Activated CD8-positive, alpha-beta memory T cell treated with anti-CD3 and anti-CD28 coated beads for 48 hours (primary cell): ENCODE data around the gene ECPAS.
"Not testable (repeated sequence)": the region's sequence is repeated elsewhere in the genome, so short reads cannot be mapped to it uniquely, and the experiment has no call there.

Experiments
- DNase-seq, 3 experiments: peaks; one replicate each; pipeline ENCODE4 v3.0.0-alpha.2; 2020; ENCODE audit warnings: low read depth in 2 of 3, low spot score in 2 of 3

ECPAS gene

DNA sequence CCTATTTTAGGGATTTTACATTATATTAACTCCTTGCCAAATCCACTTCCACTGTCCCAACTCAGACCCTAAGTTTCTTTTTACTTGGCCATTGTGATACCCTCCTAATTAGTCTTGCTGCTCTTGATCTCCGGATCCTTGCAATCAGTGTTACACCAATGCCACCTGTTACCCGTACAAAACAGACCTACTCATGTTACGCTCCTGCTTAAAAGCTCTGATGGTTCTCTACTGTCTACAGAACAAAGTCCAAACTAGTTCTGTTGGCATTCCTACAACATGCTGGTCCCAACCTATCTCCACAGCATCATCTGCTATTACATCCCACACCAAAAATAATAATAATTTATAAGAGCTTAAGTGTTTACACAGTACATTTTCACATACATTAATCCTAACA is 9.8 kb downstream of the ECPAS start:
- no peak for DNase-seq

DNA sequence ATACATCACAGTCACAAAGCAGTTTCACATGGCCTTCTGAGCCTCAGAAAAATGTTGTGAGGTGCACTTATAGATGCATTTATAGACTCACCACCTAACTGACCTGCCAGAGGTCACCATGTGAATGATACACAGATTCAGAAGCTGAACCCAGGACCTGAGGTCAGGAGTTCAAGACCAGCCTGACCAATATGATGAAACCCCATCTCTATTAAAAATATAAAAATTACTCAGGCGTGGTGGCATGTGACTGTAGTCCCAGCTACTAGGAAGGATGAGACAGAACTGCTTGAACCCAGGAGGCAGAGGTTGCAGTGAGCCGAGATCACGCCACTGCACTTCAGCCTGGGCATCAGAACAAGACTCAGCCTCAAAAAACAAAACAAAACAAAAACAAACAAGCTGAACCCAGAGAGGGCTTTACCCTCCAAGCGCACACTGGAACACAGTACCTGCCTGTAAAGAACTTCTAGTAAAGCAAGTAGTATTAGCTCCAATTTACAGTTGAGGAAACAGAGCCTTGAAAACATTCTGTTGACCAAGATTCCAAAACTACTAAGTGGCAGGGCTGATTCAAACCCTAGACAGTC is 16.3 kb downstream of the ECPAS start:
- no peak for DNase-seq

DNA sequence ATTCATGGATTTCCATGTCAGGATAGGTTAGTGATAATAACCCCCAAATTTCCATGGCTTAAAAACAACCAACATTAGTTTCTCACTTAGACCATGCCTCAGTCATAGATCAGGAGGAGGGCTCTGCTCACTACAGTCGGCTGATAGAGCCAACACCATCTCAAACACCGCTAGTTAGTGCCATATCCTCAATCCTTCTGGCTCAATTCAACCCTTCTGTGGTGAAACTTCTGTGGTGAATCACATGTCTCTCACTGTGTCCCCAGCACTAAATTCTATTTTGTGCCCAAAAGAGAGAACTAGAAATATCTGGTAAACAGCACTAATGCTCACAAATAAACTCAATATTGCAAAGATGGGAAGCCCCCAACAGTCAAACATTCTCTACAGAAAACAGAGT is 21.1 kb downstream of the ECPAS start:
- no peak for DNase-seq

- DNase-seq: no peak
These were observed 25.8 kb downstream of the ECPAS start for GRCh38 chr9:111458139-111459009.

DNA sequence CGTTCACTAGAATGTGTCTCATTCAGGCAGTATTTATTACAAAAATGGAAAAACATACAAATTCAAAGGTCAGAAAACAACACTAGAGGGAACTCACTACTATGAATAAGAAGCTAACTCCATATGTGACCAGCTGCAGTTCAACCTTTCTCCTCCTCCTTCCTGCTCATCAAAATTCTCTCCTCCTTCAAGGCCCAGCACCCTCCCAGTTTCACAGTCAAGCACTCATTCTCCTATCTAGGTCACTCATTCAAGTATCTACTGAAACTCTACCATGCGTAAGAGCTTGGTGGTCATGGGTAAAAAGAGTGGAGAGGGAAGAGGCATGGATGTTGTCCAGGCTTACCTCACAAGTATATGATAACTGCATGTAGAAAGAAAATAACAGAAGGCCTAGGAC is 27.7 kb downstream of the ECPAS start:
- no peak for DNase-seq

DNA sequence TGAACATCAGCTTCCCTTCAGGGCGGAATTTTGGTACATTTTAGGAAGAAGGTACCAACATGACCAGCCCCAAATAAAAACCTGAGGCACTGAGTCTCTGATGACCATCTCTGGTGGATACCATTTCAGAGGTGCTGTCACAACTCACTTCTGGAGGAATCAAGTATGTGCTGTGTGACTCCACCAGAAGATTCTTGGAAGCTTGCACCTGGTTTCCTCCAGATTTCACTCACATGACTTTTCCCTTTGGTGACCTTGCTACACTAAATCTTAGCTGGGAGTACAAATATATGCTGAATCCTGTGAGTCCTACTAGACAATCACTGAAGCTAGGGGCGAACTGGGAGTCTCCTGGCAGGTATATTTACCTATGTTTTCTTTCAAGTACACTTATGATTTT is 28.5 kb downstream of the ECPAS start:
- no peak for DNase-seq

GRCh38 chr9:111454751-111455150 is 29.4 kb downstream of the ECPAS start:
- DNase-seq: no peak

GRCh38 chr9:111451570-111451969 is 32.6 kb downstream of the ECPAS start:
- no peak for DNase-seq

GRCh38 chr9:111450124-111450523 is 34.1 kb downstream of the ECPAS start:
- DNase-seq: no peak

- DNase-seq: no peak
These were observed 34.5 kb downstream of the ECPAS start for GRCh38 chr9:111449705-111450104.

DNA sequence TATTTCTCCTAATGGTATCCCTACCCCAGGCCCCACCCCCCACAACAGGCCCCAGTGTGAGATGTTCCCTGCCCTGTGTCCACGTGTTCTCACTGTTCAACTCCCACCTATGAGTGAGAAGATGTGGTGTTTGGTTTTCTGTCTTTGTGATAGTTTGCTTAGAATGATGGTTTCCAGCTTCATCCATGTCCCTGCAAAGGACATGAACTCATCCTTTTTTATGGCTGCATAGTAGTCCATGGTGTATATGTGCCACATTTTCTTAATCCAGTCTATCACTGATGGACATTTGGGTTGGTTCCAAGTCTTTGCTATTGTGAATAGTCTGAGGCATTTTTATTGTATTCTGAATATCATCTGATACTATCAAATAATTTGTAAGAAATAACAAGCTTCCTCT is 38.4 kb downstream of the ECPAS start:
- not testable (repeated sequence) for DNase-seq

DNA sequence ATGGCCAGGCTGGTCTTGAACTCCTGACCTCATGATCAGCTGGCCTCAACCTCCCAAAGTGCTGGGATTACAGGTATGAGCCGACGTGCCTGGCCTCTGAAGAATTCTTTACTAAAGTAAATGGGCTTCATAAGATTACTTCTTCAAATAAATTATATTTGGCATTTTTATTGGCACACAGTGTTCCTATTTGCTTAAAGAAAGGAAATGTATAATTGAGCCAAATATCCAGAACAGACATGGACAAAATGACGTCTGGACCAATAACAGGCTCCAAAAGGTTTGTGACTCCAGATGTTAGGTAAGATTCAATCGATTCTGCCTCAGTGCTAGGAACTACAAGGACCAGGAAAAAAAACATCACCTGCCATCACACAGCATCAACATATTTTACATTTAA is 40.7 kb downstream of the ECPAS start:
- no peak for DNase-seq

DNA sequence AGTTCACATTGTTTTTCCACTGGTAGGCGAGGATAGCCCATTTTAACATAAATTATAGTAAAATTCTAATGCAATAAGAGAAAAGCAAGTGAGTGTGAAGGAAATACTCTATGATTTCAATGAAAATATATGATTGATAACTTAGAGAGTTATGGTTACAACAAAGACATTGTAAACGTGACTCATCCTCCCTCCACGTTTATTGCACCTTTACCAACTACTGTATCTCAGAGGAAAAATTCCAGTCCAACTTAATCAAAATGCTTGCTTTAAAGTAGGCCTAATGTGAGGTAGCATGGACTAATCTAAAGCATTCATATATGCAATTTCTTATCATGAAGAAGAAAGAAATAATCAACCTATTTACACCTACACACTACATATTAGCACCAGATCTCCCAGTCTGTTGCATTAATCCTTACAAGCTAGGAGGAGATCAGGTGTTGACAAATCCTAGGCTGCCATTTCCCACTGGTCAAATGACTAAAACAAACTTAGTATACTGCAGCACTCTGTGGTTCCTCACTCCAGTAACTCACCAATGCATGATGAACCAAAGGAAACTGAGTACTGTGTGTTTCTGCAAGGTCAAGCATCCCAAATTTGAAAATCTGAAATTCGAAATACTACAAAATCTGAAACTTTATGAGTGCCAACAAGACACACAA is 41.7 kb downstream of the ECPAS start:
- DNase-seq: no peak

GRCh38 chr9:111440226-111440625 is 44.0 kb downstream of the ECPAS start:
- no peak for DNase-seq

GRCh38 chr9:111438541-111439235 is 45.5 kb downstream of the ECPAS start:
- DNase-seq: no peak

DNA sequence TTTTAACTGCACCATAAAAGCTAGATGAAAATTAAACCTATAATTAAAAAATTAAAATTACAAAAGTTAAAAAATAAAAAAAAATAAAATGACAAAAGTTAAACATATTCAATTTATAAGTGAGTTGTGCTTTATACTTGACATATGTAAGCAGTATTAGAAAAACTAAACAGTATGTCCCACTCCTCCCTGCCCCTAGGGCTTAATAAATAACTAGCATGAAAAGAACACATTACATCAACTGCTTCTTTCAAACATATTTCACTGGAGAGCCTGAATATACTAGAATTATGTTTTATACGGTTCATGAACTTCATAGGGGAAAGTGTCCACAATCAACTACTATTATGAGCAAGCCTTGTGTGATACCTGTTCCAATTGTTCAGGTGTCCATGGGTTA is 47.6 kb downstream of the ECPAS start:
- no peak for DNase-seq

DNA sequence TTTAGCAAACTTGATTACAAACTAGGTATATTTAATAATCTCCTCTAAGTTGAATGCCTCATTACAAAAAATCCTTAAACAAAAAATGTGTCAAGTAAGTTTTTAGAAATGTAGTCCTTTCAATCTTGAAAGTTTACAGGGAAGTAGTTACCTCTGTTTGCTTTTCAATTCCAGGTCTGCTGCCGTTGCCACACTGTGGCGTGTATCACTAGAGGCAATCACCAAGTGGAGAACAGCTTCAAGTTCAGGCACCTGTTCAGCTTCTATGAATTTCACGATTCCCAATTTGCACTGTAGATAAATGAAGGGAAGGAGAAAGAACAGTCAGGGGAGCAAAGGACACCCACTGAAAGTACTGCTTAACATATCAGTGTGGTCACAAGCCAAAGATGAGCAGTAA is 51.1 kb downstream of the ECPAS start:
- no peak for DNase-seq

DNA sequence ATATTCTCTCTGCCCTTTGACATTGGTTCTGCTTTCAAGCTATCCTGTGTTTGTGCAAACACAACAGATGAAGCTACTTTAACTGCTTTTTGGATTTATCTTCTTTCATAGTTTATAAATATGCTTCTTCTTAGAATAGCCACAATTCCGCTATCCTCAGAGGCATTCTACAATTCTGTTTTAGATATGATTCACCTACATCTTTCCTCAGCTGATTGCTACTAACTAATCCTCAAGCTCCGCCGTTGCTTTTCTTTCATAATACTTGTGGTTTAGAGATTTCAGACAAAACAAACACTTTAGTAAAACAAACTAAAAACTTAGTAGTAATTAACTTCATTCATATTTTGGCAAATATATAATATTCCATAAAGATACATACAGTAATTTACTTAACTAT is 52.5 kb downstream of the ECPAS start:
- no peak for DNase-seq

- DNase-seq: no peak
These were observed 55.0 kb downstream of the ECPAS start for GRCh38 chr9:111429175-111429574.

GRCh38 chr9:111427186-111427585 is 57.0 kb downstream of the ECPAS start:
- DNase-seq: no peak

DNA sequence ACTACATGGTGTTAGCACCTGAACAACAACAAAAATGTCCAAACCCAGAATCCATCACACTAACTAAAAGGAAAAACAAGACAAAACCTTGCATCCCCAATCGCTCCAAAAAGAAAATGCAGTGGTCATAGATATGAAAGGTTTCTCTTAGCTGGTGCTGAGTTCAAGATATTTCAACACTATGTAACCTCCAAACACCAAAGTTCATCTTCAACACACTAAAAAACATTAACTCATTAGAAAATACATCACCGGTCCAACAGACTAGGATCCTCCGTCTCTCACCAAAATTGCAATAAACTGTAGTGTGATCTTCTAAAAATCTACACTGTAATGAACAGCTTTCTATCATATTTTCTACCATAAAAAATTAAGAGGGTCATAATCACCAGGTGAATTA is 60.8 kb downstream of the ECPAS start:
- DNase-seq: no peak

DNA sequence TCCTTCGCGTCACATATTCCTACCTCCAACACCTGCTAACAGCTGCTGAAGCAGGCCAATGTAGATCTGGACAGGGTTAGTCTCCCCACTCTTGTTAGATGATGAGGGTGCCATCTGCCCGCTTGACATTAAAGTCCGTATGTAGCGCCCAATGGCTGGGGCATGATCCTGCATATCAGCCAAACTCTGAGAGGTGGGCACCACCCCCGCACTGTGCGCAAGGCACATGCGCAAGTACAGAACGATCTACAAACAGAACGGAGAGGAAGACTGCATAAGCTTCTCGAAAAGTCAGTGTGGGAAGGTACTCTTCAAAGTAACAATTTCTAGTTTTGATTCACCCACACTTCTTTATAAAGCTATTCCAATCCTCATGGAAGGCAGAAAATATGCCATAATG is 69.8 kb downstream of the ECPAS start:
- no peak for DNase-seq
